CD14-positive monocyte (primary cell): ENCODE measurements around the gene ARRDC1. TPM values are rescaled to one million over a fixed set of nuclear protein-coding genes. Genes with fewer than 3 reads are reported as not detected.
A peak's percentile ranks its signal among the peaks of the same experiment; 100 is the strongest.

Source experiments
- DNase-seq, 3 donors: peaks; one replicate each; pipeline ENCODE4 v3.0.0-alpha.2; 2011 to 2022
- H2AFZ ChIP-seq: 2 replicates; pipeline ENCODE4 v1.6.0; 2012; ENCODE audit warnings: mild to moderate bottlenecking, low read depth, low read length, inconsistent platforms; ENCODE audit not compliant: insufficient read depth, poor library complexity, severe bottlenecking
- H3K27ac ChIP-seq, 2 donors: 1 replicate in 1 of 2; 2 replicates in 1 of 2; pipeline ENCODE4 v1.5.1; 2012 to 2013; ENCODE audit warnings: low read length in 2 of 2, control low read depth in 1 of 2, inconsistent platforms in 1 of 2, low read depth in 1 of 2, mild to moderate bottlenecking in 1 of 2
- H3K27me3 ChIP-seq, 2 donors: one replicate each; pipeline versions ENCODE4 v1.6.0 to v1.6.1; 2011 to 2013; ENCODE audit warnings: low read length in 2 of 2; ENCODE audit not compliant: control insufficient read depth in 2 of 2, insufficient read depth in 2 of 2
- H3K36me3 ChIP-seq, 2 donors: replicated peaks in 1 of 2; 1 replicate in 1 of 2; 2 replicates in 1 of 2; pipeline versions ENCODE4 v1.5.1 to v1.6.1; 2012 to 2013; ENCODE audit warnings: low read length in 2 of 2, control low read depth in 1 of 2, inconsistent platforms in 1 of 2, mild to moderate bottlenecking in 1 of 2; ENCODE audit not compliant: insufficient read depth in 2 of 2, control insufficient read depth in 1 of 2
- H3K4me1 ChIP-seq, 2 donors: 1 replicate in 1 of 2; 2 replicates in 1 of 2; pipeline versions ENCODE4 v1.5.1 to v1.6.1; 2012 to 2013; ENCODE audit warnings: low read length in 2 of 2, control low read depth in 1 of 2, inconsistent platforms in 1 of 2, mild to moderate bottlenecking in 1 of 2, moderate library complexity in 1 of 2; ENCODE audit not compliant: insufficient read depth in 2 of 2, control insufficient read depth in 1 of 2
- H3K4me2 ChIP-seq: replicated peaks from 2 replicates; pipeline ENCODE3; 2012; ENCODE audit warnings: low read length, moderate library complexity, mild to moderate bottlenecking; ENCODE audit not compliant: poor library complexity, severe bottlenecking; ENCODE audit errors: extremely low read depth
- H3K4me3 ChIP-seq, 3 experiments: fragments of 200-600 bp in 1 of 3; sonication (generic) in 1 of 3; replicated peaks in 1 of 3; 1 replicate in 2 of 3; 2 replicates in 1 of 3; pipeline ENCODE4 v1.5.1; 2011 to 2013; ENCODE audit warnings: low read length in 3 of 3, mild to moderate bottlenecking in 3 of 3, control low read depth in 2 of 3, low read depth in 2 of 3, inconsistent platforms in 1 of 3, moderate library complexity in 1 of 3
- H3K79me2 ChIP-seq: 2 replicates; pipeline ENCODE4 v1.6.0; 2012; ENCODE audit warnings: mild to moderate bottlenecking, control low read depth, inconsistent platforms, low read length, moderate library complexity; ENCODE audit not compliant: insufficient read depth
- H3K9ac ChIP-seq: 2 replicates; pipeline ENCODE4 v1.6.0; 2017; ENCODE audit warnings: low read length, mild to moderate bottlenecking; ENCODE audit not compliant: insufficient read depth, poor library complexity, severe bottlenecking
- H3K9me3 ChIP-seq, 2 donors: replicated peaks in 1 of 2; 1 replicate in 1 of 2; 2 replicates in 1 of 2; pipeline versions ENCODE4 v1.5.1 to v1.6.1; 2012 to 2013; ENCODE audit warnings: low read length in 2 of 2, control low read depth in 1 of 2; ENCODE audit not compliant: control insufficient read depth in 1 of 2, insufficient read depth in 1 of 2
- H4K20me1 ChIP-seq: 2 replicates; pipeline ENCODE4 v1.6.0; 2012; ENCODE audit warnings: mild to moderate bottlenecking, low read length, control low read depth, moderate library complexity; ENCODE audit not compliant: insufficient read depth
- H3K27ac Mint-ChIP-seq, 7 donors: one replicate each; pipeline ENCODE4 v1.8.0; 2020; ENCODE audit warnings: mild to moderate bottlenecking in 7 of 7, mixed read lengths in 7 of 7, moderate library complexity in 6 of 7, inconsistent platforms in 2 of 7
- H3K27me3 Mint-ChIP-seq, 3 donors: one replicate each; pipeline ENCODE4 v1.8.0; 2021 to 2022; ENCODE audit warnings: low read depth in 3 of 3, mild to moderate bottlenecking in 3 of 3, mixed read lengths in 3 of 3, moderate library complexity in 3 of 3, inconsistent platforms in 1 of 3
- H3K36me3 Mint-ChIP-seq, 2 donors: one replicate each; pipeline ENCODE4 v1.8.0; 2020; ENCODE audit warnings: mixed read lengths in 2 of 2, inconsistent platforms in 1 of 2, mild to moderate bottlenecking in 1 of 2
- H3K4me1 Mint-ChIP-seq: one replicate; pipeline ENCODE4 v1.8.0; 2020; ENCODE audit warnings: mild to moderate bottlenecking, mixed read lengths
- H3K4me3 Mint-ChIP-seq, 2 donors: one replicate each; pipeline ENCODE4 v1.8.0; 2020; ENCODE audit warnings: mild to moderate bottlenecking in 2 of 2, mixed read lengths in 2 of 2, moderate library complexity in 1 of 2
- H3K9me3 Mint-ChIP-seq, 7 donors: one replicate each; pipeline ENCODE4 v1.8.0; 2020 to 2022; ENCODE audit warnings: mixed read lengths in 7 of 7, mild to moderate bottlenecking in 6 of 7, moderate library complexity in 6 of 7, inconsistent platforms in 2 of 7
- CTCF ChIP-seq: fragments of 200-600 bp; IDR thresholded peaks from one replicate; pipeline ENCODE4 v1.8.0; 2022; ENCODE audit warnings: antibody characterized with exemption, mild to moderate bottlenecking
- WGBS: methylation state at CpG from one replicate; pipeline ENCODE4 v1.1.5; 2013; ENCODE audit warnings: missing lambda C conversion rate; ENCODE audit not compliant: insufficient coverage; 5-methylcytosine and 5-hydroxymethylcytosine counted together
- intact Hi-C, 2 donors: fragments of 100-400 bp; cut with micrococcal nuclease; formaldehyde crosslinking; loops; one replicate each; pipeline versions ENCODE4 v1.15.0 to v1.15.1; 2023
- polyA plus RNA-seq, 3 donors: library from polyadenylated mRNA; depleted of rRNA in 1 of 3; unstranded in 2 of 3; stranded (reverse) in 1 of 3; fragments of 300-500 nt in 2 of 3; fragments of >200 nt in 1 of 3; fragmentation: Illumina TruSeq in 2 of 3; gene quantifications; 1 replicate in 2 of 3; 2 replicates in 1 of 3; pipeline ENCODE4 v1.2.3, GENCODE V29; 2012 to 2021

Gene ARRDC1
- polyA plus RNA-seq, 3 donors = 83.2 to 454 (median 87.6) TPM

DNA sequence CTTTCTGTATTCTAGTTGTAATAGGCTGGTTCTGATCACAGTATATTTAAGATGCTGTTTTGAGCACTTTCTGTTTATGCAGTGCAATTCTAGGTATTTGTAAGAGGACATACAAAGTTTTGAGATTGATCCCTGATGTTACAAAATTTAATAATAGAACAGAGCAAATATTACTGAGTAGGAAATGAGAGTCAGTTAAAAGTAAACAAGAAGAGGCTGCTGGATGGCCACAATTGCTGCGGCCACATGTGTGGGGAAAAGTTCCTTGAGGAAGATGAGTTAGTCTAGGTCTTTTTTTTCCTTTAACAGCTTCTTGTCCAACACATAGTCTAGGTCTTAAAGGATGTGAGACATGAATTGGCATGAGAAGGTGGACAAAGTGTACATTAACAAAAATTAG is 24.6 kb downstream of the ARRDC1 start:
- WGBS = no CpG with 5 or more reads among the region's 1 CpG
- H3K9ac ChIP-seq = no peak overlapping the region
- no peaks in the 10 kb centered on the region for H3K9me3 Mint-ChIP-seq
- H3K4me3 ChIP-seq = no peak overlapping the region
- intact Hi-C loops = no loop called here
- no peak overlapping the region for H2AFZ ChIP-seq
- peaks cover 53 to 70% of the 10 kb centered on the region in 2 donors for H3K4me1 ChIP-seq
- H3K27me3 ChIP-seq = no peaks in the 10 kb centered on the region
- H3K27ac Mint-ChIP-seq = peak overlapping the region in 5 of 7 donors; percentile 51 to 81 (median 66)
- no peak for DNase-seq
- TF ChIP-seq CTCF = no peak
- H3K79me2 ChIP-seq = peaks cover 100% of the 10 kb centered on the region
- H3K4me1 Mint-ChIP-seq = peaks cover 59% of the 10 kb centered on the region
- H3K27ac ChIP-seq = peak overlapping the region in 1 of 2 donors; percentile 63
- peaks cover 0 to 2% (median 0%) of the 10 kb centered on the region in 3 donors for H3K27me3 Mint-ChIP-seq
- H3K4me2 ChIP-seq = no peak overlapping the region
- peaks cover 94% of the 10 kb centered on the region for H4K20me1 ChIP-seq
- H3K4me3 Mint-ChIP-seq = no peak overlapping the region
- no peaks in the 10 kb centered on the region for H3K36me3 ChIP-seq
- H3K36me3 Mint-ChIP-seq = peaks cover 10 to 12% of the 10 kb centered on the region in 2 donors
- H3K9me3 ChIP-seq = no peaks in the 10 kb centered on the region

GRCh38 chr9:137630679-137631078 is 25.2 kb downstream of the ARRDC1 start:
- H4K20me1 ChIP-seq = peaks cover 92% of the 10 kb centered on the region
- peak overlapping the region in 1 of 2 donors; percentile 1 for H3K4me3 Mint-ChIP-seq

More at GRCh38 chr9:137630679-137631078, 25.2 kb downstream of the ARRDC1 start:
- H3K4me1 Mint-ChIP-seq = peaks cover 53% of the 10 kb centered on the region
- H3K4me2 ChIP-seq = no peak overlapping the region
- peaks cover 10 to 14% of the 10 kb centered on the region in 2 donors for H3K36me3 Mint-ChIP-seq
- H3K27ac ChIP-seq = peak overlapping the region in 1 of 2 donors; percentile 63
- H3K36me3 ChIP-seq = no peaks in the 10 kb centered on the region
- peaks cover 49 to 65% of the 10 kb centered on the region in 2 donors for H3K4me1 ChIP-seq
- H2AFZ ChIP-seq = no peak overlapping the region
- peak in 1 of 3 donors; percentile 46 for DNase-seq
- peaks cover 97% of the 10 kb centered on the region for H3K79me2 ChIP-seq
- WGBS = 39% methylated on average over 4 of the region's 4 CpGs
- H3K27me3 ChIP-seq = no peaks in the 10 kb centered on the region
- H3K27me3 Mint-ChIP-seq = peaks cover 0 to 2% (median 0%) of the 10 kb centered on the region in 3 donors
- no peaks in the 10 kb centered on the region for H3K9me3 ChIP-seq
- peak overlapping the region; percentile 15 to 88 (median 69) for H3K27ac Mint-ChIP-seq
- no peak for TF ChIP-seq CTCF
- H3K9ac ChIP-seq = no peak overlapping the region
- no peaks in the 10 kb centered on the region for H3K9me3 Mint-ChIP-seq
- intact Hi-C loops = no loop called here
- no peak overlapping the region for H3K4me3 ChIP-seq
